Left renal cortex interstitium (tissue), 4 donors: ENCODE results near the gene LIMCH1. TPM values are rescaled to one million over a fixed set of nuclear protein-coding genes. Genes with fewer than 3 reads are reported as not detected.

Experiments used
- DNase-seq, 4 donors: peaks; one replicate each; pipeline ENCODE4 v3.0.0-alpha.2; 2013; ENCODE audit warnings: low read depth in 4 of 4, low spot score in 2 of 4, missing footprints in 1 of 4
- polyA plus RNA-seq, 4 donors: library from polyadenylated mRNA; unstranded; fragments of 120-200 nt; gene quantifications; one replicate each; pipeline ENCODE4 v1.2.1, GENCODE V29; 2013; ENCODE audit not compliant: insufficient read length in 4 of 4

Gene LIMCH1
- polyA plus RNA-seq, 4 donors = 88.6 to 106 (median 98.2) TPM

- no peak for DNase-seq
These were observed 62.4 kb downstream of the LIMCH1 start for GRCh38 chr4:41600243-41600912.

GRCh38 chr4:41601025-41601424 lies 63.1 kb downstream of the LIMCH1 start:
- DNase-seq = no peak

GRCh38 chr4:41602113-41602512 lies 64.2 kb downstream of the LIMCH1 start:
- DNase-seq = no peak

- no peak for DNase-seq
These were observed 65.0 kb downstream of the LIMCH1 start for GRCh38 chr4:41602886-41603498.

- DNase-seq = no peak
These were observed 71.9 kb downstream of the LIMCH1 start for GRCh38 chr4:41609851-41610250.

- DNase-seq = no peak
These were observed 72.5 kb downstream of the LIMCH1 start for GRCh38 chr4:41610474-41610873.

- DNase-seq = no peak
These were observed 73.3 kb downstream of the LIMCH1 start for GRCh38 chr4:41611124-41611838.

GRCh38 chr4:41611881-41612871 lies 74.2 kb downstream of the LIMCH1 start:
- DNase-seq = peak in 1 of 4 donors; percentile 69

- DNase-seq = no peak
These were observed 75.4 kb downstream of the LIMCH1 start for GRCh38 chr4:41613386-41613785.

- DNase-seq = no peak
These were observed 75.9 kb downstream of the LIMCH1 start for GRCh38 chr4:41613821-41614220.

- no peak for DNase-seq
These were observed 76.6 kb downstream of the LIMCH1 start for GRCh38 chr4:41614519-41614918.

- no peak for DNase-seq
These were observed 81.2 kb downstream of the LIMCH1 start for GRCh38 chr4:41619161-41619560.

GRCh38 chr4:41620594-41621256 lies 82.8 kb downstream of the LIMCH1 start:
- no peak for DNase-seq

- no peak for DNase-seq
These were observed 84.8 kb downstream of the LIMCH1 start for GRCh38 chr4:41622787-41623186.

GRCh38 chr4:41624765-41625164 lies 86.8 kb downstream of the LIMCH1 start:
- no peak for DNase-seq

- DNase-seq = no peak
These were observed 87.6 kb downstream of the LIMCH1 start for GRCh38 chr4:41625531-41625930.

GRCh38 chr4:41628936-41629335 lies 91.0 kb downstream of the LIMCH1 start:
- no peak for DNase-seq

GRCh38 chr4:41631523-41631922 lies 93.6 kb downstream of the LIMCH1 start:
- no peak for DNase-seq

- DNase-seq = no peak
These were observed 94.6 kb downstream of the LIMCH1 start for GRCh38 chr4:41632481-41633073.

GRCh38 chr4:41633321-41633720 lies 95.4 kb downstream of the LIMCH1 start:
- DNase-seq = no peak
